Measurements from ENCODE around the gene IL10RA.

- TF ChIP-seq POLR2A (IDR thresholded peaks at IDR 0.05) (no peak), CTCF (IDR thresholded peaks at IDR 0.05 in 4 of 5, conservative IDR thresholded peaks at IDR 0.05 in 1 of 5) (no peak)
Observed at GRCh38 chr11:118004543-118005223, 18.5 kb downstream of the IL10RA start.

All from gastrocnemius medialis (tissue), 4 donors.